GM12878 (cell line): ENCODE data around the gene BDNF. TPM values are rescaled to one million over a fixed set of nuclear protein-coding genes. Genes with fewer than 3 reads are reported as not detected.

ENCODE experiments used
- ATAC-seq: fragments of 200-7000 bp; cut with Tn5 transposase; 3 replicates; pipeline ENCODE4 v1.9.1; 2020; ENCODE audit warnings: mild to moderate bottlenecking, moderate library complexity
- BruUV-seq: library from RNA; stranded (reverse); fragments of 400-500 nt; replicated peaks from 2 replicates; lab custom pipeline; 2021; lab: Mats Ljungman, UMichigan
- CTCF ChIA-PET: fragments of 300-600 bp; sonication (Branson Sonifier 250); formaldehyde crosslinking; extraction: SDS; loops from one replicate; lab custom pipeline; 2021; ENCODE audit warnings: inconsistent platforms; lab: Yijun Ruan, JAX
- POLR2A ChIA-PET: fragments of 350-600 bp; formaldehyde crosslinking; extraction: SDS; loops from one replicate; lab custom pipeline; 2021; ENCODE audit warnings: inconsistent platforms; lab: Charles Lee
- RAD21 ChIA-PET: fragments of 300-600 bp; sonication (Branson Sonifier 250); formaldehyde crosslinking; loops from one replicate; lab custom pipeline; 2023; ENCODE audit warnings: antibody characterized with exemption; ENCODE audit not compliant: unreplicated experiment; lab: Charles Lee
- SMC1A ChIA-PET: fragments of 300-600 bp; sonication (Branson Sonifier 250); formaldehyde crosslinking; loops from one replicate; lab custom pipeline; 2023; ENCODE audit not compliant: unreplicated experiment, uncharacterized antibody; lab: Charles Lee
- DNase-seq: peaks from one replicate; pipeline ENCODE4 v3.0.0-alpha.2; 2011; ENCODE audit warnings: low read depth, low spot score
- FAIRE-seq: peaks from 3 replicates; lab custom pipeline; 2011; peaks lifted over from hg19 to GRCh38; lab: Jason Lieb, UNC
- H2AFZ ChIP-seq: 2 replicates; pipeline ENCODE4 v1.6.0; 2011; ENCODE audit warnings: low read depth, low read length, control low read depth; ENCODE audit not compliant: control insufficient read depth
- H3K27ac ChIP-seq: 2 replicates; pipeline ENCODE4 v1.5.1; 2011; ENCODE audit warnings: control low read depth; ENCODE audit not compliant: control insufficient read depth, insufficient read depth
- H3K27me3 ChIP-seq, 2 experiments: replicated peaks in 1 of 2; 2 replicates each; pipeline versions ENCODE4 v1.6.0 to v1.6.1; 2011; ENCODE audit warnings: low read length in 1 of 2; ENCODE audit not compliant: control insufficient read depth in 2 of 2, insufficient read depth in 2 of 2
- H3K36me3 ChIP-seq, 2 experiments: 2 replicates each; pipeline ENCODE4 v1.5.1; 2011; ENCODE audit warnings: low read length in 1 of 2; ENCODE audit not compliant: control insufficient read depth in 2 of 2, insufficient read depth in 2 of 2
- H3K4me1 ChIP-seq: 2 replicates; pipeline ENCODE4 v1.6.1; 2011; ENCODE audit warnings: mild to moderate bottlenecking, low read length, moderate library complexity, mixed read lengths; ENCODE audit not compliant: control insufficient read depth, insufficient read depth
- H3K4me2 ChIP-seq: 2 replicates; pipeline ENCODE4 v1.6.0; 2011; ENCODE audit warnings: control low read depth; ENCODE audit not compliant: control insufficient read depth, insufficient read depth
- H3K4me3 ChIP-seq: fragments of 200-600 bp; sonication (generic); 2 replicates; pipeline ENCODE4 v1.5.1; 2016
- H3K79me2 ChIP-seq: 2 replicates; pipeline ENCODE4 v1.6.0; 2011; ENCODE audit warnings: low read length; ENCODE audit not compliant: control insufficient read depth, insufficient read depth
- H3K9ac ChIP-seq: 2 replicates; pipeline ENCODE4 v1.8.0; 2011; ENCODE audit warnings: low read length, control low read depth, mixed read lengths; ENCODE audit not compliant: control insufficient read depth, insufficient read depth
- H3K9me3 ChIP-seq: replicated peaks from 3 replicates; pipeline ENCODE4 v1.5.1; 2011; ENCODE audit warnings: mild to moderate bottlenecking, low read length; ENCODE audit not compliant: control insufficient read depth, insufficient read depth
- H4K20me1 ChIP-seq: 2 replicates; pipeline ENCODE4 v1.6.0; 2011; ENCODE audit not compliant: control insufficient read depth, insufficient read depth
- CEBPZ ChIP-seq: fragments of 150-350 bp; IDR thresholded peaks from 2 replicates; pipeline ENCODE4 v1.6.1; 2016; ENCODE audit warnings: low read depth, low read length
- CHD1 ChIP-seq: IDR thresholded peaks from 2 replicates; pipeline ENCODE4 v1.6.1; 2012; ENCODE audit warnings: low read depth, low read length, improper control_type of control experiment
- E2F4 ChIP-seq: IDR thresholded peaks from 2 replicates; pipeline ENCODE4 v1.6.1; 2012; ENCODE audit warnings: low read depth, low read length, improper control_type of control experiment
- EED ChIP-seq: sonication (generic); IDR thresholded peaks from 2 replicates; pipeline ENCODE4 v1.6.1; 2016; ENCODE audit warnings: antibody characterized with exemption, low read depth
- EGR1 ChIP-seq, 2 experiments: IDR thresholded peaks; 1 replicate in 1 of 2; 2 replicates in 1 of 2; pipeline ENCODE4 v1.6.1; 2011 to 2012; ENCODE audit warnings: low read depth in 2 of 2, low read length in 2 of 2, borderline replicate concordance in 1 of 2, mild to moderate bottlenecking in 1 of 2, moderate library complexity in 1 of 2
- GABPA ChIP-seq: IDR thresholded peaks from 2 replicates; pipeline ENCODE4 v1.6.1; 2014; ENCODE audit warnings: antibody characterized with exemption, low read depth, mild to moderate bottlenecking, inconsistent platforms
- HCFC1 ChIP-seq: fragments of 150-350 bp; IDR thresholded peaks from 2 replicates; pipeline ENCODE4 v1.6.1; 2014; ENCODE audit warnings: low read length
- IKZF2 ChIP-seq, 2 experiments: fragments of 450-650 bp; IDR thresholded peaks; 2 replicates each; pipeline ENCODE4 v1.6.1; 2017; ENCODE audit warnings: mild to moderate bottlenecking in 2 of 2, moderate library complexity in 2 of 2
- IRF4 ChIP-seq: IDR thresholded peaks from 2 replicates; pipeline ENCODE4 v1.6.1; 2011; ENCODE audit warnings: low read depth, low read length
- KDM1A ChIP-seq: fragments of 200-600 bp; sonication (generic); IDR thresholded peaks from 2 replicates; pipeline ENCODE4 v1.6.1; 2016; ENCODE audit warnings: borderline replicate concordance
- SP1 ChIP-seq: IDR thresholded peaks from one replicate; pipeline ENCODE4 v1.6.1; 2011; ENCODE audit warnings: low read depth, low read length
- STAT3 ChIP-seq: IDR thresholded peaks from 2 replicates; pipeline ENCODE4 v1.6.1; 2011; ENCODE audit warnings: low read depth, low read length, improper control_type of control experiment
- SUZ12 ChIP-seq: fragments of 200-600 bp; sonication (generic); IDR thresholded peaks from one replicate; pipeline ENCODE4 v1.6.1; 2018; ENCODE audit warnings: antibody characterized with exemption, mild to moderate bottlenecking; ENCODE audit not compliant: unreplicated experiment
- ZBTB33 ChIP-seq: fragments of 450-650 bp; IDR thresholded peaks from 2 replicates; pipeline ENCODE4 v1.6.1; 2017; ENCODE audit warnings: mild to moderate bottlenecking
- ZNF687 ChIP-seq: fragments of 450-650 bp; IDR thresholded peaks from 2 replicates; pipeline ENCODE4 v1.6.1; 2017; ENCODE audit warnings: mild to moderate bottlenecking, moderate library complexity
- whole genome bisulfite sequencing: methylation state at CpG from one replicate; pipeline ENCODE4 v1.1.6; 2016; ENCODE audit warnings: low lambda C conversion rate; ENCODE audit not compliant: insufficient replicate concordance, insufficient coverage; ENCODE audit errors: missing lambda C conversion rate; 5-methylcytosine and 5-hydroxymethylcytosine counted together
- in situ Hi-C: fragments of 300-500 bp; cut with MboI; formaldehyde crosslinking; loops from 9 replicates; pipeline ENCODE4 v1.14.3; 2018; ENCODE audit warnings: mixed read lengths
- intact Hi-C: fragments of 100-400 bp; cut with micrococcal nuclease; formaldehyde crosslinking; loops from one replicate; pipeline ENCODE4 v1.14.2; 2022; ENCODE audit not compliant: unreplicated experiment
- polyA plus RNA-seq, 11 experiments: library from polyadenylated mRNA; depleted of rRNA in 4 of 11; unstranded in 6 of 11; stranded (reverse) in 5 of 11; fragments of >200 nt; fragmentation: Nextera tagmentation in 4 of 11; fragmentation: Illumina TruSeq in 1 of 11; extraction: Ambion mirVana in 4 of 11; extraction: Trizol in 1 of 11; gene quantifications; 1 replicate in 1 of 11; 2 replicates in 10 of 11; pipeline versions ENCODE4 v1.2.1 to v1.2.3, GENCODE V29; 2011 to 2016; ENCODE audit warnings: inconsistent platforms in 2 of 11, missing spikeins in 2 of 11, low read depth in 1 of 11
- total RNA-seq, 4 experiments: library from RNA; depleted of rRNA in 3 of 4; stranded (reverse); fragments of >200 nt in 3 of 4; fragmentation: Illumina TruSeq in 1 of 4; extraction: Trizol in 1 of 4; gene quantifications; 2 replicates each; pipeline versions ENCODE4 v1.2.1 to v1.2.3, GENCODE V29; 2013 to 2021

BDNF gene
- total and polyA plus RNA-seq, 10 of the 15 experiments (the other 5 are each of a cell fraction or from before 2014, with no cell fraction given): 0.02 to 0.24 (median 0.06) TPM; not detected in 2

GRCh38 chr11:27735281-27735680 lies 35.0 kb upstream of the BDNF start:
- SMC1A ChIA-PET: no interaction called here
- Histone ChIP-seq H2AFZ (no peak overlapping the region), H3K27ac (no peak overlapping the region), H3K79me2 (no peaks in the 10 kb centered on the region), H3K9ac (no peak overlapping the region), H4K20me1 (no peaks in the 10 kb centered on the region), H3K4me2 (no peak overlapping the region), H3K4me3 (no peak overlapping the region), H3K27me3 (no peaks in the 10 kb centered on the region), H3K9me3 (no peaks in the 10 kb centered on the region), H3K36me3 (no peaks in the 10 kb centered on the region), H3K4me1 (no peaks in the 10 kb centered on the region)
- RAD21 ChIA-PET: no interaction called here
- no peak for DNase-seq
- in situ Hi-C loops: no loop called here
- CTCF ChIA-PET: interaction anchor here (1.0 kb wide), 1 partner anchor 25 kb away, joined by 3 read pairs; no protein-coding TSS in a partner anchor
- intact Hi-C loops: no loop called here
- TF ChIP-seq KDM1A: no peak
- no peak for TF ChIP-seq STAT3
- TF ChIP-seq SUZ12: no peak
- TF ChIP-seq HCFC1: no peak
- TF ChIP-seq CHD1: no peak
- TF ChIP-seq IKZF2 (IDR thresholded peaks at IDR 0.05): no peak
- TF ChIP-seq ZNF687: no peak
- TF ChIP-seq EED: no peak
- no peak for TF ChIP-seq EGR1 (IDR thresholded peaks at IDR 0.05; ENCODE audit: borderline replicate concordance in 1 of 2, low read depth in 2 of 2, low read length in 2 of 2)
- TF ChIP-seq ZBTB33: no peak
- no peak for TF ChIP-seq IRF4
- TF ChIP-seq SP1: no peak
- TF ChIP-seq GABPA: no peak
- no peak for TF ChIP-seq CEBPZ
- no peak for TF ChIP-seq E2F4
- no peak for FAIRE-seq
- POLR2A ChIA-PET: no interaction called here
- no peak for ATAC-seq
- WGBS: 0% methylated on average over 1 of the region's 1 CpG
- no TSS peak for BruUV-seq
